Neural crest cell (in vitro differentiated cells): ENCODE results near the gene RALGAPA1. TPM values are rescaled to one million over a fixed set of nuclear protein-coding genes. Genes with fewer than 3 reads are reported as not detected.

ENCODE experiments used
- DNase-seq: peaks from one replicate; pipeline ENCODE4 v3.0.0; 2021; ENCODE audit warnings: low read depth, mixed read lengths, low spot score
- H3K27ac Mint-ChIP-seq: one replicate; pipeline ENCODE4 v1.8.0; 2021; ENCODE audit warnings: mild to moderate bottlenecking, mixed read lengths; ENCODE audit not compliant: unreplicated experiment
- H3K27me3 Mint-ChIP-seq: 2 replicates; pipeline ENCODE4 v1.8.0; 2021; ENCODE audit warnings: low read depth, mild to moderate bottlenecking, mixed read lengths
- H3K36me3 Mint-ChIP-seq: 2 replicates; pipeline ENCODE4 v1.8.0; 2021; ENCODE audit warnings: low read depth, mild to moderate bottlenecking, mixed read lengths
- H3K4me1 Mint-ChIP-seq: 2 replicates; pipeline ENCODE4 v1.8.0; 2021; ENCODE audit warnings: mixed read lengths
- H3K4me3 Mint-ChIP-seq: one replicate; pipeline ENCODE4 v1.8.0; 2021; ENCODE audit warnings: mild to moderate bottlenecking, mixed read lengths
- H3K9me3 Mint-ChIP-seq: 2 replicates; pipeline ENCODE4 v1.8.0; 2021; ENCODE audit warnings: mixed read lengths
- CTCF ChIP-seq: fragments of 200-600 bp; sonication (generic); conservative IDR thresholded peaks from 2 replicates; pipeline ENCODE4 v1.5.0; 2021; ENCODE audit warnings: antibody characterized with exemption, mild to moderate bottlenecking
- total RNA-seq: library from RNA; stranded (reverse); gene quantifications from 2 replicates; pipeline ENCODE4 v1.2.1, GENCODE V29; 2021

Gene RALGAPA1
- total RNA-seq, 1 donor from 2014 or later: 46.0 TPM

- Mint-ChIP-seq H3K36me3 (no peaks in the 10 kb centered on the region), H3K27me3 (no peaks in the 10 kb centered on the region), H3K9me3 (no peaks in the 10 kb centered on the region), H3K4me3 (peak overlapping the region; percentile 23), H3K27ac (no peak overlapping the region), H3K4me1 (peaks cover 22% of the 10 kb centered on the region)
- no peak for TF ChIP-seq CTCF
- peak; percentile 14 for DNase-seq
These were observed 250.4 kb downstream of the RALGAPA1 start for GRCh38 chr14:35558680-35559079.

GRCh38 chr14:35557221-35557747, 251.8 kb downstream of the RALGAPA1 start:
- no peak for DNase-seq
- Mint-ChIP-seq H3K27me3 (no peaks in the 10 kb centered on the region), H3K4me1 (peaks cover 22% of the 10 kb centered on the region), H3K36me3 (no peaks in the 10 kb centered on the region), H3K4me3 (no peak overlapping the region), H3K9me3 (no peaks in the 10 kb centered on the region), H3K27ac (no peak overlapping the region)
- no peak for TF ChIP-seq CTCF

- Mint-ChIP-seq H3K4me3 (no peak overlapping the region), H3K36me3 (no peaks in the 10 kb centered on the region), H3K27ac (no peak overlapping the region), H3K9me3 (no peaks in the 10 kb centered on the region), H3K27me3 (no peaks in the 10 kb centered on the region), H3K4me1 (peaks cover 22% of the 10 kb centered on the region)
- TF ChIP-seq CTCF: no peak
- no peak for DNase-seq
These were observed 252.5 kb downstream of the RALGAPA1 start for GRCh38 chr14:35556548-35556947.

- no peak for TF ChIP-seq CTCF
These were observed 255.3 kb downstream of the RALGAPA1 start for GRCh38 chr14:35553808-35554207.

GRCh38 chr14:35551081-35551480, 258.0 kb downstream of the RALGAPA1 start:
- Mint-ChIP-seq H3K36me3 (no peaks in the 10 kb centered on the region), H3K4me3 (no peak overlapping the region), H3K9me3 (no peaks in the 10 kb centered on the region), H3K27me3 (no peaks in the 10 kb centered on the region), H3K4me1 (peaks cover 14% of the 10 kb centered on the region), H3K27ac (no peak overlapping the region)
- DNase-seq: no peak
- TF ChIP-seq CTCF: no peak

More at GRCh38 chr14:35553808-35554207, 255.3 kb downstream of the RALGAPA1 start:
- DNase-seq: no peak
- peaks cover 28% of the 10 kb centered on the region for H3K4me1 Mint-ChIP-seq
- no peaks in the 10 kb centered on the region for H3K9me3 Mint-ChIP-seq
- H3K27ac Mint-ChIP-seq: no peak overlapping the region
- H3K27me3 Mint-ChIP-seq: no peaks in the 10 kb centered on the region
- no peaks in the 10 kb centered on the region for H3K36me3 Mint-ChIP-seq
- no peak overlapping the region for H3K4me3 Mint-ChIP-seq
